ENCODE results near the gene SH3RF3. TPM values are rescaled to one million over a fixed set of nuclear protein-coding genes. Genes with fewer than 3 reads are reported as not detected.

SH3RF3 gene
- total RNA-seq, 1 experiment from 2014 or later, result not detected

DNA sequence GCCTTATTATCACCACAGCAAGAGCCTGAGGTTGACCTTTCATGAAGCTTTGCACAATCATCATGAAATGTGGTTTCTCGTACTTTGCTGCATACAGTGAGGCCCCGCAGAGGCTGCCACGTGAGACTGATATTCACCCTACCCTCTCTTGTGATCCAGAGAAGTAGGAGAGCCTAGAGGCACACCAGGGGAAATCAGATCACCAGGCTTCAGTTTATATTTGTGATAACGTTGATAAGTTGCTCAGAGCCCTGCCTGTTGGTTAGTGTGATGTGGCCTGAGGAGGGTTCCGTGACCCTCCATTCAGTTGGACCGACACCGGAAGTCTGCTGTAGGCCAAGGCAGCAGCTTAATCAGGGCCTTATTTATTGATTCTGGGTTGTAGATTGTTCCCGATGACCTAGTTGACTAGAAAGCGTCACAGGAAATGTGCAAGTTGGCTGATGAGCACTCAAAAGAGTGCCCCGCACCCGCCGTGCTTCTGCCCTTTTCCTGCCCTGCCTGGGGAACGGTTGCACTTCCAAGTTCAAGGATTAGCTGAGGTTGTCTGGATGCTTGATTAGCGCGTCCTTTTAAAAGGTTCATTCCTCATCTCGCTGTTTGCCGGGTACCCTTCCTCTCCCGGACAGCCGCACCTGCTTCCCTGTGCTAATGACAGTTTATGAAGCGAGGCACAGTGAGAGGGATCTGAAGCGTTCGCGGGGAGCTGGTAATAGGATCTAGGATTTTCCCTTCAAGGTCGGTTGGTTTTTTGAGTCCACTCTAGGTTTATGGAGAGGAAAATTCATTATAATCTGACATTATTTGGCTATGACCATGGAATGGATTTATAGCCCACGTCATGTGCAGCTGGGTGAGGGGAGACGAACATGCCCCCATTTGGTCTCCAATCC, 146.4 kb downstream of the SH3RF3 start:
- Histone ChIP-seq H3K9me2 (ENCODE audit: insufficient read depth) (no peaks in the 10 kb centered on the region), H3K79me2 (ENCODE audit: insufficient read depth, low read length) (no peaks in the 10 kb centered on the region), H2AFZ (ENCODE audit: low read depth, low read length, poor library complexity, severe bottlenecking) (no peak overlapping the region), H3K9me3 (ENCODE audit: control insufficient read depth in 1 of 2, insufficient read depth in 1 of 2, low read depth in 1 of 2, low read length in 2 of 2) (no peaks in the 10 kb centered on the region), H3K9ac (ENCODE audit: low read length) (no peak overlapping the region), H4K20me1 (ENCODE audit: insufficient read depth) (no peaks in the 10 kb centered on the region), H3K4me3 (replicated peaks in 1 of 2; ENCODE audit: low read depth in 1 of 2, low read length in 2 of 2) (no peak overlapping the region), H3K36me3 (ENCODE audit: control insufficient read depth in 1 of 2, insufficient read depth in 2 of 2, low read length in 2 of 2) (no peaks in the 10 kb centered on the region), H3K4me1 (ENCODE audit: control insufficient read depth in 1 of 2, insufficient read depth in 2 of 2, low read length in 2 of 2) (no peaks in the 10 kb centered on the region), H3K27ac (ENCODE audit: low read depth, low read length) (no peak overlapping the region), H3K4me2 (ENCODE audit: low read length) (no peak overlapping the region), H3K27me3 (ENCODE audit: insufficient read depth, low read length) (peaks cover 7% of the 10 kb centered on the region; the same call in 1 of the 2 replicates)
- no peak for TF ChIP-seq POLR2AphosphoS5 (IDR thresholded peaks at IDR 0.05; ENCODE audit: low read depth, low read length)
- TF ChIP-seq, protein P1, sequence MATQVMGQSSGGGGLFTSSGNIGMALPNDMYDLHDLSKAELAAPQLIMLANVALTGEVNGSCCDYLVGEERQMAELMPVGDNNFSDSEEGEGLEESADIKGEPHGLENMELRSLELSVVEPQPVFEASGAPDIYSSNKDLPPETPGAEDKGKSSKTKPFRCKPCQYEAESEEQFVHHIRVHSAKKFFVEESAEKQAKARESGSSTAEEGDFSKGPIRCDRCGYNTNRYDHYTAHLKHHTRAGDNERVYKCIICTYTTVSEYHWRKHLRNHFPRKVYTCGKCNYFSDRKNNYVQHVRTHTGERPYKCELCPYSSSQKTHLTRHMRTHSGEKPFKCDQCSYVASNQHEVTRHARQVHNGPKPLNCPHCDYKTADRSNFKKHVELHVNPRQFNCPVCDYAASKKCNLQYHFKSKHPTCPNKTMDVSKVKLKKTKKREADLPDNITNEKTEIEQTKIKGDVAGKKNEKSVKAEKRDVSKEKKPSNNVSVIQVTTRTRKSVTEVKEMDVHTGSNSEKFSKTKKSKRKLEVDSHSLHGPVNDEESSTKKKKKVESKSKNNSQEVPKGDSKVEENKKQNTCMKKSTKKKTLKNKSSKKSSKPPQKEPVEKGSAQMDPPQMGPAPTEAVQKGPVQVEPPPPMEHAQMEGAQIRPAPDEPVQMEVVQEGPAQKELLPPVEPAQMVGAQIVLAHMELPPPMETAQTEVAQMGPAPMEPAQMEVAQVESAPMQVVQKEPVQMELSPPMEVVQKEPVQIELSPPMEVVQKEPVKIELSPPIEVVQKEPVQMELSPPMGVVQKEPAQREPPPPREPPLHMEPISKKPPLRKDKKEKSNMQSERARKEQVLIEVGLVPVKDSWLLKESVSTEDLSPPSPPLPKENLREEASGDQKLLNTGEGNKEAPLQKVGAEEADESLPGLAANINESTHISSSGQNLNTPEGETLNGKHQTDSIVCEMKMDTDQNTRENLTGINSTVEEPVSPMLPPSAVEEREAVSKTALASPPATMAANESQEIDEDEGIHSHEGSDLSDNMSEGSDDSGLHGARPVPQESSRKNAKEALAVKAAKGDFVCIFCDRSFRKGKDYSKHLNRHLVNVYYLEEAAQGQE (IDR thresholded peaks at IDR 0.05; ENCODE audit: low read depth), result no peak
- no peak for TF ChIP-seq EZH2 (IDR thresholded peaks at IDR 0.05)
- TF ChIP-seq TCF7L2 (IDR thresholded peaks at IDR 0.05; ENCODE audit: borderline replicate concordance, extremely low read depth, insufficient read depth, insufficient read length), result no peak
- TF ChIP-seq RAD21 (IDR thresholded peaks at IDR 0.05; ENCODE audit: low read depth), result no peak
- no peak for TF ChIP-seq JUND (IDR thresholded peaks at IDR 0.05)
- TF ChIP-seq EGR1 (IDR thresholded peaks at IDR 0.05; ENCODE audit: low read depth), result no peak
- no peak for TF ChIP-seq FOSL1 (IDR thresholded peaks at IDR 0.05; ENCODE audit: low read depth)
- TF ChIP-seq ZNF274 (IDR thresholded peaks at IDR 0.05; ENCODE audit: low read depth, low read length), result no peak
- intact Hi-C loops (cut with micrococcal nuclease), result no loop called here
- BruUV-seq (replicated peaks), result no TSS peak
- ChIA-PET CTCF (no interaction called here), RAD21 (ENCODE audit: low non-redundant PET in 1 of 2, low total read pairs in 2 of 2, uncharacterized antibody in 2 of 2, unreplicated experiment in 2 of 2) (no interaction called here), POLR2A (no interaction called here)
- DNase-seq (ENCODE audit: low read depth, low spot score) (no peak), ATAC-seq (no peak)

All from HCT116 (cell line).